Liver (tissue), 9 donors: ENCODE results near the gene PLA2G4A. TPM values are rescaled to one million over a fixed set of nuclear protein-coding genes. Genes with fewer than 3 reads are reported as not detected.

Experiments
- DNase-seq: peaks from one replicate; pipeline ENCODE4 v3.0.0-alpha.2; 2017; ENCODE audit warnings: low spot score
- H3K27ac ChIP-seq, 2 donors: one replicate each; pipeline ENCODE4 v1.7.0; 2013; ENCODE audit warnings: inconsistent platforms in 2 of 2, low read length in 2 of 2, control low read depth in 1 of 2, low read depth in 1 of 2, mild to moderate bottlenecking in 1 of 2
- H3K27me3 ChIP-seq, 4 donors: one replicate each; pipeline versions ENCODE4 v1.6.1 to v1.7.0; 2013; ENCODE audit warnings: low read length in 3 of 4, inconsistent platforms in 1 of 4, mild to moderate bottlenecking in 1 of 4, moderate library complexity in 1 of 4; ENCODE audit not compliant: control insufficient read depth in 4 of 4, insufficient read depth in 4 of 4
- H3K36me3 ChIP-seq, 4 donors: one replicate each; pipeline versions ENCODE4 v1.6.1 to v1.7.0; 2013; ENCODE audit warnings: low read length in 3 of 4, mild to moderate bottlenecking in 3 of 4, low read depth in 1 of 4, moderate library complexity in 1 of 4; ENCODE audit not compliant: control insufficient read depth in 4 of 4, insufficient read depth in 3 of 4
- H3K4me1 ChIP-seq, 4 donors: one replicate each; pipeline versions ENCODE4 v1.6.1 to v1.7.0; 2013; ENCODE audit warnings: low read length in 3 of 4, mild to moderate bottlenecking in 3 of 4, moderate library complexity in 1 of 4; ENCODE audit not compliant: control insufficient read depth in 4 of 4, insufficient read depth in 4 of 4
- H3K4me3 ChIP-seq, 3 donors: one replicate each; pipeline versions ENCODE4 v1.6.1 to v1.7.0; 2013; ENCODE audit warnings: low read length in 3 of 3, control low read depth in 1 of 3, low read depth in 1 of 3, mild to moderate bottlenecking in 1 of 3
- H3K9ac ChIP-seq, 2 donors: one replicate each; pipeline ENCODE4 v1.7.0; 2013; ENCODE audit warnings: low read length in 2 of 2, mild to moderate bottlenecking in 2 of 2, moderate library complexity in 2 of 2, control low read depth in 1 of 2, low read depth in 1 of 2
- H3K9me3 ChIP-seq, 4 donors: one replicate each; pipeline versions ENCODE4 v1.6.1 to v1.7.0; 2013; ENCODE audit warnings: low read length in 3 of 4; ENCODE audit not compliant: control insufficient read depth in 4 of 4
- CTCF ChIP-seq: fragments of 150-350 bp; IDR thresholded peaks from 2 replicates; pipeline ENCODE4 v1.5.1; 2017; ENCODE audit warnings: improper control_type of control experiment, low read depth, low read length; ENCODE audit not compliant: missing input control
- EGR1 ChIP-seq, 2 donors: IDR thresholded peaks; 2 replicates each; pipeline ENCODE4 v1.6.1; 2016 to 2018; ENCODE audit warnings: antibody characterized with exemption in 2 of 2, low read depth in 2 of 2
- FOXA1 ChIP-seq: IDR thresholded peaks from 2 replicates; pipeline ENCODE4 v1.6.1; 2016; ENCODE audit warnings: antibody characterized with exemption
- FOXA2 ChIP-seq: IDR thresholded peaks from 2 replicates; pipeline ENCODE4 v1.6.1; 2016; ENCODE audit warnings: antibody characterized with exemption
- GABPA ChIP-seq, 2 donors: IDR thresholded peaks in 1 of 2; conservative IDR thresholded peaks in 1 of 2; 2 replicates each; pipeline ENCODE4 v1.6.1; 2016; ENCODE audit warnings: antibody characterized with exemption in 2 of 2, mild to moderate bottlenecking in 1 of 2, moderate library complexity in 1 of 2
- MAX ChIP-seq: IDR thresholded peaks from 2 replicates; pipeline ENCODE4 v1.6.1; 2016; ENCODE audit warnings: antibody characterized with exemption
- RAD21 ChIP-seq, 2 donors: IDR thresholded peaks; 2 replicates each; pipeline ENCODE4 v1.6.1; 2016; ENCODE audit warnings: antibody characterized with exemption in 2 of 2, mild to moderate bottlenecking in 2 of 2
- REST ChIP-seq: IDR thresholded peaks from 2 replicates; pipeline ENCODE4 v1.6.1; 2016; ENCODE audit warnings: antibody characterized with exemption, mild to moderate bottlenecking
- RXRA ChIP-seq, 2 donors: IDR thresholded peaks; 2 replicates each; pipeline ENCODE4 v1.6.1; 2017 to 2018; ENCODE audit warnings: antibody characterized with exemption in 2 of 2, mild to moderate bottlenecking in 1 of 2
- SP1 ChIP-seq: IDR thresholded peaks from 2 replicates; pipeline ENCODE4 v1.6.1; 2018; ENCODE audit warnings: antibody characterized with exemption, mild to moderate bottlenecking
- TAF1 ChIP-seq: conservative IDR thresholded peaks from 2 replicates; pipeline ENCODE4 v1.6.1; 2016; ENCODE audit warnings: antibody characterized with exemption, mild to moderate bottlenecking
- YY1 ChIP-seq: IDR thresholded peaks from 2 replicates; pipeline ENCODE4 v1.6.1; 2016; ENCODE audit warnings: antibody characterized with exemption, mild to moderate bottlenecking
- ZBTB33 ChIP-seq: IDR thresholded peaks from 2 replicates; pipeline ENCODE4 v1.6.1; 2016; ENCODE audit warnings: antibody characterized with exemption
- WGBS: extraction: QIAGEN DNeasy Blood & Tissue Kit; methylation state at CpG from one replicate; pipeline ENCODE4 v1.1.7; 2013; 5-methylcytosine and 5-hydroxymethylcytosine counted together
- polyA plus RNA-seq, 2 donors: library from polyadenylated mRNA; stranded (reverse) in 1 of 2; unstranded in 1 of 2; fragments of 200-250 nt in 1 of 2; fragments of >200 nt in 1 of 2; fragmentation: Nextera tagmentation in 1 of 2; extraction: Ambion mirVana in 1 of 2; gene quantifications; one replicate each; pipeline versions ENCODE4 v1.2.1 to v1.2.3, GENCODE V29; 2013 to 2015
- total RNA-seq, 2 donors: library from RNA; depleted of rRNA; stranded (reverse); fragments of >200 nt; gene quantifications; one replicate each; pipeline ENCODE4 v1.2.3, GENCODE V29; 2014
- donor health status: healthy.
- donor health status: healthy.
- donor health status: healthy.
- donor health status: healthy.
- donor health status: healthy.

PLA2G4A gene
- total and polyA plus RNA-seq, 4 donors: 0.39 to 2.5 (median 1.1) TPM

GRCh38 chr1:186841599-186841998 lies 12.8 kb downstream of the PLA2G4A start:
- TF ChIP-seq FOXA2 (no peak), RAD21 (IDR thresholded peaks at IDR 0.05) (no peak), RXRA (IDR thresholded peaks at IDR 0.05) (no peak), YY1 (no peak), CTCF (no peak), GABPA (IDR thresholded peaks at IDR 0.05 in 1 of 2, conservative IDR thresholded peaks at IDR 0.05 in 1 of 2) (no peak), FOXA1 (no peak), TAF1 (no peak), ZBTB33 (no peak), REST (no peak), MAX (no peak), SP1 (no peak), EGR1 (IDR thresholded peaks at IDR 0.05; ENCODE audit: low read depth in 2 of 2) (no peak)
- Histone ChIP-seq H3K27ac (no peak overlapping the region), H3K9me3 (no peaks in the 10 kb centered on the region), H3K36me3 (no peaks in the 10 kb centered on the region), H3K27me3 (no peaks in the 10 kb centered on the region), H3K9ac (no peak overlapping the region), H3K4me3 (no peak overlapping the region), H3K4me1 (no peaks in the 10 kb centered on the region)
- no peak for DNase-seq
- 55% methylated on average over 3 of the region's 3 CpGs for WGBS

GRCh38 chr1:186842547-186842946 lies 13.8 kb downstream of the PLA2G4A start:
- Histone ChIP-seq H3K9ac (no peak overlapping the region), H3K36me3 (no peaks in the 10 kb centered on the region), H3K9me3 (no peaks in the 10 kb centered on the region), H3K27ac (no peak overlapping the region), H3K27me3 (no peaks in the 10 kb centered on the region), H3K4me3 (no peak overlapping the region), H3K4me1 (no peaks in the 10 kb centered on the region)
- TF ChIP-seq CTCF: no peak
- DNase-seq: no peak
- 65% methylated on average over 4 of the region's 4 CpGs for WGBS
